ENCODE data around the gene ZFP92.

DNA sequence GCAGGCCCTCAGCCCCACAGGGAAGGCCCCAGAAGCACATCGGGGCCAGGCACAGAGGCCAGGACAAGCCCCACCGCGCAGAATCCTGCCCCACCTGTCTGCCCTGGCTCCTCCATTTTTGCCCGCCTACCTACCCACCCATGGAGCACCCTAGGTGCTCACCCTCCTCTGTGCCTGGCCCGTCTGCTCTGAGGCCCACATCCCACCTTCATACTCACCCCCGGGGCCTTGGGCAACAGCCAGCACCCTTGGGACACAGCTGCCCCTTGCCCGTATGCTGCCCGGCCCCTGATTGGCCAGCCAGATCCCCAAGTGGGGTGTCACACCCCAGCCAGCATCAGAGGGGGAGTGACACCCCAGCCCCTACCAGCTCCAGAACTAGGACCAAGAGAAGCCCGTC lies 45.4 kb downstream of the ZFP92 start:
- TF ChIP-seq CTCF (IDR thresholded peaks at IDR 0.05) (no peak), POLR2A (IDR thresholded peaks at IDR 0.05) (no peak), EP300 (IDR thresholded peaks at IDR 0.05) (no peak)
